SK-N-SH (cell line): ENCODE measurements around the gene GALNT14.

ENCODE experiments used
- CTCF ChIP-seq: fragments of 200-600 bp; sonication (generic); IDR thresholded peaks from 2 replicates; pipeline ENCODE4 v1.6.1; 2017; ENCODE audit warnings: antibody characterized with exemption, mild to moderate bottlenecking, moderate library complexity
- EP300 ChIP-seq, 2 experiments: IDR thresholded peaks; 2 replicates each; pipeline versions ENCODE4 v1.4.0 to v1.6.1; 2012; ENCODE audit warnings: borderline replicate concordance in 1 of 2, low read depth in 1 of 2, low read length in 1 of 2
- MEF2A ChIP-seq: IDR thresholded peaks from 2 replicates; pipeline ENCODE4 v1.4.0; 2012; ENCODE audit warnings: low read depth, borderline replicate concordance
- RAD21 ChIP-seq: IDR thresholded peaks from 2 replicates; pipeline ENCODE4 v1.6.1; 2012; ENCODE audit warnings: mild to moderate bottlenecking, low read length
- REST ChIP-seq: IDR thresholded peaks from 2 replicates; pipeline ENCODE4 v1.6.1; 2012; ENCODE audit warnings: mild to moderate bottlenecking, low read depth, low read length, moderate library complexity

GRCh38 chr2:31071741-31072140, 66.5 kb downstream of the GALNT14 start:
- TF ChIP-seq EP300 (IDR thresholded peaks at IDR 0.05; ENCODE audit: borderline replicate concordance in 1 of 2, low read depth in 1 of 2, low read length in 1 of 2) (no peak), CTCF (no peak), MEF2A (no peak), REST (no peak), RAD21 (no peak)
